Osteocyte (in vitro differentiated cells): Measurements from ENCODE around the gene GALNT2. TPM values are rescaled to one million over a fixed set of nuclear protein-coding genes. Genes with fewer than 3 reads are reported as not detected.

ENCODE experiments used
- DNase-seq: peaks from one replicate; pipeline ENCODE4 v3.0.0; 2021; ENCODE audit warnings: mixed read lengths; ENCODE audit not compliant: unreplicated experiment; ENCODE audit errors: extremely low spot score
- H3K27ac Mint-ChIP-seq: one replicate; pipeline ENCODE4 v1.8.0; 2021; ENCODE audit warnings: mild to moderate bottlenecking, mixed read lengths; ENCODE audit not compliant: unreplicated experiment
- H3K27me3 Mint-ChIP-seq: one replicate; pipeline ENCODE4 v1.8.0; 2021; ENCODE audit warnings: mixed read lengths; ENCODE audit not compliant: unreplicated experiment
- H3K36me3 Mint-ChIP-seq: one replicate; pipeline ENCODE4 v1.8.0; 2021; ENCODE audit warnings: mixed read lengths; ENCODE audit not compliant: unreplicated experiment
- H3K4me1 Mint-ChIP-seq: one replicate; pipeline ENCODE4 v1.8.0; 2021; ENCODE audit warnings: mixed read lengths; ENCODE audit not compliant: unreplicated experiment
- H3K4me3 Mint-ChIP-seq: one replicate; pipeline ENCODE4 v1.8.0; 2021; ENCODE audit warnings: mild to moderate bottlenecking, moderate library complexity, mixed read lengths; ENCODE audit not compliant: unreplicated experiment
- H3K9me3 Mint-ChIP-seq: one replicate; pipeline ENCODE4 v1.8.0; 2021; ENCODE audit warnings: mixed read lengths; ENCODE audit not compliant: unreplicated experiment
- CTCF ChIP-seq: fragments of 200-600 bp; sonication (generic); IDR thresholded peaks from 2 replicates; pipeline ENCODE4 v1.5.0; 2021; ENCODE audit warnings: antibody characterized with exemption, mild to moderate bottlenecking, moderate library complexity
- total RNA-seq: library from RNA; stranded (reverse); gene quantifications from 2 replicates; pipeline ENCODE4 v1.2.1, GENCODE V29; 2021

Gene GALNT2
- total RNA-seq, 1 donor from 2014 or later: 149 TPM

GRCh38 chr1:230129341-230129740 lies 62.3 kb downstream of the GALNT2 start:
- no peak overlapping the region for H3K27ac Mint-ChIP-seq
- H3K36me3 Mint-ChIP-seq: peaks cover 1% of the 10 kb centered on the region
- H3K4me1 Mint-ChIP-seq: peaks cover 64% of the 10 kb centered on the region
- no peak for DNase-seq
- no peak for TF ChIP-seq CTCF
- H3K27me3 Mint-ChIP-seq: no peaks in the 10 kb centered on the region
- no peaks in the 10 kb centered on the region for H3K9me3 Mint-ChIP-seq
- H3K4me3 Mint-ChIP-seq: no peak overlapping the region

GRCh38 chr1:230130172-230130944 lies 63.3 kb downstream of the GALNT2 start:
- Mint-ChIP-seq H3K36me3 (peaks cover 1% of the 10 kb centered on the region), H3K4me1 (peaks cover 65% of the 10 kb centered on the region), H3K27ac (no peak overlapping the region), H3K4me3 (no peak overlapping the region), H3K9me3 (no peaks in the 10 kb centered on the region), H3K27me3 (no peaks in the 10 kb centered on the region)
- no peak for DNase-seq
- TF ChIP-seq CTCF: no peak

DNA sequence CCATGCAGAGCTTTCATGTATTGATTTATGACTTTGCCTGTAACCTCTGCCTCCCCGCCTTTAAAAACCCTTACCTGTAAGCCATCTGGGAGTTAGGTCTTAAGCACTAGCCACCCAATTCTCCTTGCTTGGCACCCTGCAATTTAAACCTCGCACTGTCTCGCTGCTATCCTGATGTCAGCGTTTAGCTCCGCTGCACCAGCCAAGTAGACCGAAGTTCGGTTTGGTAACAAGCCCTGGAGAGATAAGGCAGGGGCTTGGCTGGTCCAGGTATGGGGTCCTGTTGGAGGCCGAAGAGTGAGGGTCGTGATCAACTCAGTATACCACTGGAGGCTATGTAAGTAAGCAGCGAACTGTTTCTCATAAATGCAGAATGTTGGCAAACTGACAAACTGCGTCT lies 64.4 kb downstream of the GALNT2 start:
- Mint-ChIP-seq H3K9me3 (no peaks in the 10 kb centered on the region), H3K27ac (peak overlapping the region; percentile 0), H3K4me1 (peaks cover 58% of the 10 kb centered on the region), H3K4me3 (no peak overlapping the region), H3K27me3 (no peaks in the 10 kb centered on the region), H3K36me3 (peaks cover 1% of the 10 kb centered on the region)
- no peak for TF ChIP-seq CTCF
- DNase-seq: no peak

GRCh38 chr1:230132758-230133157 lies 65.7 kb downstream of the GALNT2 start:
- H3K27me3 Mint-ChIP-seq: no peaks in the 10 kb centered on the region
- no peaks in the 10 kb centered on the region for H3K9me3 Mint-ChIP-seq
- H3K36me3 Mint-ChIP-seq: peaks cover 1% of the 10 kb centered on the region
- H3K4me1 Mint-ChIP-seq: peaks cover 58% of the 10 kb centered on the region
- peak overlapping the region; percentile 13 for H3K27ac Mint-ChIP-seq
- no peak overlapping the region for H3K4me3 Mint-ChIP-seq
- DNase-seq: no peak
- TF ChIP-seq CTCF: no peak

- Mint-ChIP-seq H3K36me3 (no peaks in the 10 kb centered on the region), H3K27me3 (no peaks in the 10 kb centered on the region), H3K9me3 (no peaks in the 10 kb centered on the region), H3K4me1 (peaks cover 65% of the 10 kb centered on the region), H3K27ac (no peak overlapping the region), H3K4me3 (no peak overlapping the region)
- DNase-seq: no peak
- no peak for TF ChIP-seq CTCF
Observed at GRCh38 chr1:230135726-230136125, 68.7 kb downstream of the GALNT2 start.
